Chondrocyte (in vitro differentiated cells): ENCODE results near the gene OPRD1. TPM values are rescaled to one million over a fixed set of nuclear protein-coding genes. Genes with fewer than 3 reads are reported as not detected.
"Not testable (repeated sequence)": the region's sequence is repeated elsewhere in the genome, so short reads cannot be mapped to it uniquely, and the experiment has no call there.

ENCODE experiments used
- DNase-seq: peaks from one replicate; pipeline ENCODE4 v3.0.0; 2021; ENCODE audit warnings: mixed read lengths, low spot score
- H3K27ac Mint-ChIP-seq: one replicate; pipeline ENCODE4 v1.8.0; 2021; ENCODE audit warnings: mild to moderate bottlenecking, moderate library complexity, mixed read lengths; ENCODE audit not compliant: unreplicated experiment
- H3K27me3 Mint-ChIP-seq: 2 replicates; pipeline ENCODE4 v1.8.0; 2021; ENCODE audit warnings: low read depth, mixed read lengths
- H3K36me3 Mint-ChIP-seq: 2 replicates; pipeline ENCODE4 v1.8.0; 2021; ENCODE audit warnings: low read depth, mixed read lengths
- H3K4me1 Mint-ChIP-seq: 2 replicates; pipeline ENCODE4 v1.8.0; 2021; ENCODE audit warnings: low read depth, mild to moderate bottlenecking, mixed read lengths
- H3K4me3 Mint-ChIP-seq: one replicate; pipeline ENCODE4 v1.8.0; 2021; ENCODE audit warnings: mild to moderate bottlenecking, moderate library complexity, mixed read lengths; ENCODE audit not compliant: unreplicated experiment
- H3K9me3 Mint-ChIP-seq: 2 replicates; pipeline ENCODE4 v1.8.0; 2021; ENCODE audit warnings: low read depth, mixed read lengths
- total RNA-seq: library from RNA; stranded (reverse); gene quantifications from 3 replicates; pipeline ENCODE4 v1.2.1, GENCODE V29; 2021
- TF ChIP-seq, protein P1 (sequence below): fragments of 200-600 bp; sonication (generic); IDR thresholded peaks from 2 replicates; pipeline ENCODE4 v1.5.0; 2021; ENCODE audit warnings: antibody characterized with exemption, mild to moderate bottlenecking, moderate library complexity

Gene OPRD1
- total RNA-seq, 1 donor from 2014 or later = 0.22 TPM

DNA sequence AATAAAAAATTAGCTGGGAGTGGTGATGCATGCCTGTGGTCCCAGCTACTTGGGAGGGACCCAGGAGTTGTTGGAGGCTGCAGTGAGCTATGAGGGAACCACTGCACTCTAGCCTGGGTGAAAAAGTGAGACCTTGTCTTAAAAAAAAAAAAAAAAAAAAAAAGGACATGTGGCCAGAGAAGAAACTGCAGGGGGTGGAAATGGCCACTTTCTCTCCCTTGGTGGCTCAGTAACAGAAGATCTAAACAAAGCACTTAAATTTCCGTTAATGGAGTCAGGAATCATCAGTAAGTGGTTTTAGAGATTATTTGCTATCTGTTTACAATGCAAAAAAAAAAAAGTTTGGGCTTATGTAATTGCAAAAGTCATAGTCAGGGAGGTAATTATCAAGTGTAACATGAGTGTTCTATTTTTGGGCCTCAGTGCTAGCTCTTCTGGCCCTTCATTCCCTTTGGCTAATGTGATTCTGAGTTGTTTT, 19.3 kb upstream of the OPRD1 start:
- H3K27ac Mint-ChIP-seq = no peak overlapping the region
- H3K4me1 Mint-ChIP-seq = no peaks in the 10 kb centered on the region
- H3K9me3 Mint-ChIP-seq = no peaks in the 10 kb centered on the region
- TF ChIP-seq, protein P1, sequence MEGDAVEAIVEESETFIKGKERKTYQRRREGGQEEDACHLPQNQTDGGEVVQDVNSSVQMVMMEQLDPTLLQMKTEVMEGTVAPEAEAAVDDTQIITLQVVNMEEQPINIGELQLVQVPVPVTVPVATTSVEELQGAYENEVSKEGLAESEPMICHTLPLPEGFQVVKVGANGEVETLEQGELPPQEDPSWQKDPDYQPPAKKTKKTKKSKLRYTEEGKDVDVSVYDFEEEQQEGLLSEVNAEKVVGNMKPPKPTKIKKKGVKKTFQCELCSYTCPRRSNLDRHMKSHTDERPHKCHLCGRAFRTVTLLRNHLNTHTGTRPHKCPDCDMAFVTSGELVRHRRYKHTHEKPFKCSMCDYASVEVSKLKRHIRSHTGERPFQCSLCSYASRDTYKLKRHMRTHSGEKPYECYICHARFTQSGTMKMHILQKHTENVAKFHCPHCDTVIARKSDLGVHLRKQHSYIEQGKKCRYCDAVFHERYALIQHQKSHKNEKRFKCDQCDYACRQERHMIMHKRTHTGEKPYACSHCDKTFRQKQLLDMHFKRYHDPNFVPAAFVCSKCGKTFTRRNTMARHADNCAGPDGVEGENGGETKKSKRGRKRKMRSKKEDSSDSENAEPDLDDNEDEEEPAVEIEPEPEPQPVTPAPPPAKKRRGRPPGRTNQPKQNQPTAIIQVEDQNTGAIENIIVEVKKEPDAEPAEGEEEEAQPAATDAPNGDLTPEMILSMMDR = peak; percentile 25
- DNase-seq = no peak
- no peak overlapping the region for H3K4me3 Mint-ChIP-seq
- no peaks in the 10 kb centered on the region for H3K36me3 Mint-ChIP-seq
- H3K27me3 Mint-ChIP-seq = peaks cover 6% of the 10 kb centered on the region

DNA sequence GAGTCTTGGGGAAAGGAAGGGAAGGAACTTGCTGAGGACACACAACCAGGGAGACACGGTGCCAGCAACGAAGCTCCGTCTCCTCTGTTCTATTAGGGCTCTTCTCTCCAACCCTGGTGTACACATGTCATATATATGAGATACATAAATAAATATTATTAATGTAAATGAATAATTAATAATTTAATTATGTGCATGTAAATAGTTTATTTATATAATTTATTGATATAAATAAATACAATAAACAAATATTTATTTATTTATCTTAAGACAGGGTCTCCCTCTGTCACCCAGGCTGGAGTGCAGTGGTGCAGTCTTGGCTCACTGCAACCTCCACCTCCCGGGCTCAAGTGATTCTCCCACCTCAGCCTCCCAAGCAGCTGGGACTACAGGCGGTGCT, 17.4 kb upstream of the OPRD1 start:
- DNase-seq, H3K27me3 Mint-ChIP-seq, H3K9me3 Mint-ChIP-seq, H3K4me3 Mint-ChIP-seq, H3K36me3 Mint-ChIP-seq, H3K27ac Mint-ChIP-seq, H3K4me1 Mint-ChIP-seq: not testable (repeated sequence)

DNA sequence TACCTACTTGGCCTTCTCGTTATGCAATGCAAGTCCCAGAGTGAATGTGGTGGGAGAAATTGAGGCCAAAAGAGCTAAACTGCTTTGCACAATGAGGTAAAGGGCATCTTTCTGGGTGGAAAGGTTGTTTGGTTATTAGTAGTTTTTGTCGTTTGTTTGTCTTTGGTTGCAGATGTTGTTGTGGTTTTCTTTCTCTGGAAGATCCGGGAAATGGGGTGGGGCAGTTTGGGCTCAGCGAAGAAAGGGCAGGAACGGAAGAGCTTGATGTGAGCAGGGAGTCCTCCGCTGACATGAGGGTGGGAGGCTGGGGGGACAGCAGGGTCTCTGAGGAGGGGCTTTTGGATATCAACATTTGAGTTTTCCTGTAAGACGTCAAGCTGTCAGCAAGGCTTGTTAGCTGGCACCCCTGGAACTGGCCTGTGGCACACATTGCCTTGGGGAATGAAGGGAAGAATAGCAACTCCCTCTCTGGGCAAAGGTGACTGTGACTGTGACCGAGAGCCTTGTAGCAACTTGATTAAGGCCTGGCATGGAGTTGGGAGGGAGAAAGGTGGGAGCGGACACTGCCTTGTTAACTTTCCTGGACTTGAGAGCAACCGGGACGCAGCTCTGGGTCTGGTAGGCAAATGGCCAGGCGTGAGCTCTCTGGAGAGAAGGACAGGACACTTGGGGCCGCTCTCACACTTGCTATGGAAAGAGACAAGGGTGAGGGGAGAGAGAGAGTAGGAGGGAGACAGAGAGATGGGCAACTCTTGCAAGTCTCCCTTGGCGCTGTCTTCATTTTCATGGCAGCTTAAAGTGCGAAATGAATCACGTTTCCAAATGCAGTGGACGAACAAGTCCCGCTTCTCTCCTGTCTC, 15.4 kb upstream of the OPRD1 start:
- TF ChIP-seq, protein P1 = no peak
- Mint-ChIP-seq H3K27ac (peak overlapping the region; percentile 30), H3K4me1 (no peaks in the 10 kb centered on the region), H3K27me3 (peaks cover 6% of the 10 kb centered on the region), H3K9me3 (no peaks in the 10 kb centered on the region), H3K4me3 (no peak overlapping the region), H3K36me3 (no peaks in the 10 kb centered on the region)
- no peak for DNase-seq

DNA sequence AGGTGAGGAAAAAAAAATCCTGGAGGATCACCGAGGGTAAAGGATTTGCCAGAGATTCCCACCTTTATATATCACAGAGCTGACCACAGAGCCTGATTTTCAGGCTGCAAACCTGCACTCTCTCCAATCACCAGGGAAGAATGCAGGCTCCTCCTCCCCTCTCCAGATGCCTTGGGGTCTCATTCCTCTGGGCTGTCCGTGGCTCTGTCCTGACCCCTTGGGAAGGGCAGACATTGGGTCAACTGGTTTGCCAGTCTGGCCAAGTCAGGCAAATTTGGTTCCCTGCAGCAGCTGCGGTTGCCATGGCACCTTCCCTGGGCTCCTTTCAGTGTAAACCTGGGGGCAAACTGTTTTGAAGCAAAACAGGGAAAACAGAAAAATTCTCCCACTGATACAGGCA, 11.6 kb upstream of the OPRD1 start:
- peaks cover 1% of the 10 kb centered on the region for H3K36me3 Mint-ChIP-seq
- DNase-seq = no peak
- no peaks in the 10 kb centered on the region for H3K9me3 Mint-ChIP-seq
- H3K4me3 Mint-ChIP-seq = no peak overlapping the region
- peaks cover 6% of the 10 kb centered on the region for H3K27me3 Mint-ChIP-seq
- no peaks in the 10 kb centered on the region for H3K4me1 Mint-ChIP-seq
- TF ChIP-seq, protein P1 = no peak
- H3K27ac Mint-ChIP-seq = no peak overlapping the region

DNA sequence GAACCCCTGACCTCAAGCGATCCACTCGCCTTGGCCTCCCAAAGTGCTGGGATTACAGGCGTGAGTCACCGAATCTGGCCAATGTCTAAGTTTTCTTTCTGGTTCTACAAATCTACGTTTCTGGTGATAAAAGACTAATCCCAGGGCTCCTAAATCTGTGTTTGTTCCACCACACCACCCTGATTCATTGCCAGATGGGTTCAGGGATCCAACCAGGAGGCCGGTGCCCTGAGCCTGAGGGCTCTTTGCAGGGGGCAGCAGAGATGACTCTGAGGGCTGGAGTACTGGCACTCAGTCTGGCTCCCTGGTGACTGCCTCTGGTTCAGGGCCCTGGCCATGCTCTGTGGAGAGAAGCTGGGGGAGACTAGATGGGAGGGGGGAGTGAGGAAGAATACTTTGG, 10.5 kb upstream of the OPRD1 start:
- no peaks in the 10 kb centered on the region for H3K4me1 Mint-ChIP-seq
- no peaks in the 10 kb centered on the region for H3K9me3 Mint-ChIP-seq
- H3K36me3 Mint-ChIP-seq = peaks cover 1% of the 10 kb centered on the region
- H3K4me3 Mint-ChIP-seq = no peak overlapping the region
- TF ChIP-seq, protein P1 = no peak
- H3K27me3 Mint-ChIP-seq = peaks cover 6% of the 10 kb centered on the region
- DNase-seq = no peak
- no peak overlapping the region for H3K27ac Mint-ChIP-seq

DNA sequence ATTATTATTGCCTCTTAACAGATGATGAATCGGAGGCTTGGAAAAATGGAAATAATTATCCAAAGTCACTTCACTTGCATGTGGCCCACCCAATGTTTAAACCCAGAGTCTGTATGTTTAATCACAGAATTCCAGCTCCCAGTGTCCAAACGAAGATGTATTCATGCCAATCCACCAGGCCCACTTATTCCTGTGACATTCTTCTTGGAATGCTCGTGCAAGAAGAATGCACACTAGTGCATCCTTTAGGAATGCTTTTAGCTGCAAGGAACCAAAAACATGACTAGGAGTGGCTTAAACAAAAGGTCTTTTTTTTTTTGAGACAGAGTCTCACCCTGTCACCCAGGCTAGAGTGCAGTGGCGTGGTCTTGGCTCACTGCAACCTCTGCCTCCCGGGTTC, 8.9 kb upstream of the OPRD1 start:
- no peak for DNase-seq
- Mint-ChIP-seq H3K27me3 (peaks cover 3% of the 10 kb centered on the region), H3K27ac (no peak overlapping the region), H3K9me3 (no peaks in the 10 kb centered on the region), H3K4me1 (no peaks in the 10 kb centered on the region), H3K4me3 (no peak overlapping the region), H3K36me3 (peaks cover 1% of the 10 kb centered on the region)
- TF ChIP-seq, protein P1 = no peak
